Osteocyte (in vitro differentiated cells): ENCODE data around the gene MPDU1. TPM values are rescaled to one million over a fixed set of nuclear protein-coding genes. Genes with fewer than 3 reads are reported as not detected.

Source experiments
- DNase-seq: peaks from one replicate; pipeline ENCODE4 v3.0.0; 2021; ENCODE audit warnings: mixed read lengths; ENCODE audit not compliant: unreplicated experiment; ENCODE audit errors: extremely low spot score
- H3K27ac Mint-ChIP-seq: one replicate; pipeline ENCODE4 v1.8.0; 2021; ENCODE audit warnings: mild to moderate bottlenecking, mixed read lengths; ENCODE audit not compliant: unreplicated experiment
- H3K27me3 Mint-ChIP-seq: one replicate; pipeline ENCODE4 v1.8.0; 2021; ENCODE audit warnings: mixed read lengths; ENCODE audit not compliant: unreplicated experiment
- H3K36me3 Mint-ChIP-seq: one replicate; pipeline ENCODE4 v1.8.0; 2021; ENCODE audit warnings: mixed read lengths; ENCODE audit not compliant: unreplicated experiment
- H3K4me1 Mint-ChIP-seq: one replicate; pipeline ENCODE4 v1.8.0; 2021; ENCODE audit warnings: mixed read lengths; ENCODE audit not compliant: unreplicated experiment
- H3K4me3 Mint-ChIP-seq: one replicate; pipeline ENCODE4 v1.8.0; 2021; ENCODE audit warnings: mild to moderate bottlenecking, moderate library complexity, mixed read lengths; ENCODE audit not compliant: unreplicated experiment
- H3K9me3 Mint-ChIP-seq: one replicate; pipeline ENCODE4 v1.8.0; 2021; ENCODE audit warnings: mixed read lengths; ENCODE audit not compliant: unreplicated experiment
- total RNA-seq: library from RNA; stranded (reverse); gene quantifications from 2 replicates; pipeline ENCODE4 v1.2.1, GENCODE V29; 2021
- TF ChIP-seq, protein P1 (sequence below): fragments of 200-600 bp; sonication (generic); IDR thresholded peaks from 2 replicates; pipeline ENCODE4 v1.5.0; 2021; ENCODE audit warnings: antibody characterized with exemption, mild to moderate bottlenecking, moderate library complexity

MPDU1 gene
- total RNA-seq, 1 donor from 2014 or later = 42.2 TPM

DNA sequence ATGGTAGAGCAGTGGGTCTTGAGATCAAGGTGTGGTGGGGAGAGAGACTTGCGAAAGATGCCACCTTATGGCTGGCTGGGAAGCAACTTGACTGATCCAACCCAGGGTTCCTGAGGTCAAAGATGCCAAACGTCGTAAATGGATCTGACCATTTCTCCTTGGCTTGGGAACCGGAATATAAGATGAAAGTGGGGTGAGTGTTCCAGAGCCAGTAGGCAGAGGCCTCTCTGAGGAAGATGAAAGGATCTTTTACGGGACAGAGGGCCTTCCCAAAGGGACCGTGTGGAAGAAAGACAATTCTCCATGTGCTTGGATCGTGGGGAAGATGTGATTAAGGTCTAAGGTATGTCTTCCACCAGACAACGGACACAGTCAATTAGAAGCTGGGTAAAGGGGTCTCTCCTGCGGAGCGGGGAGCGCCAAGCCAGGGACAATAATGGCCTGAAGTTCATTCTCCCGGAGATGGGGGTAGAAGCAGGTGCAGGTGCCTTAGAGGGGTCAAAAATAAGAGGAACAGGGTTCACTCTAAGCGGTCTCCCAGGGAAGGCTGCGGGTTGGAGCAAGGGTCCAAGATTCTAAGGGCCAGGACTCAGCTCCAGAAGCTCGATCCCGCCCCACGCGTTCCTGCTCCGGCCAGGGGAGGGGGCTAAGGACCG lies 30.2 kb downstream of the MPDU1 start:
- Mint-ChIP-seq H3K27me3 (no peaks in the 10 kb centered on the region), H3K27ac (peak overlapping the region; percentile 83), H3K4me1 (peaks cover 42% of the 10 kb centered on the region), H3K9me3 (no peaks in the 10 kb centered on the region), H3K36me3 (peaks cover 11% of the 10 kb centered on the region), H3K4me3 (peak overlapping the region; percentile 82)
- TF ChIP-seq, protein P1, sequence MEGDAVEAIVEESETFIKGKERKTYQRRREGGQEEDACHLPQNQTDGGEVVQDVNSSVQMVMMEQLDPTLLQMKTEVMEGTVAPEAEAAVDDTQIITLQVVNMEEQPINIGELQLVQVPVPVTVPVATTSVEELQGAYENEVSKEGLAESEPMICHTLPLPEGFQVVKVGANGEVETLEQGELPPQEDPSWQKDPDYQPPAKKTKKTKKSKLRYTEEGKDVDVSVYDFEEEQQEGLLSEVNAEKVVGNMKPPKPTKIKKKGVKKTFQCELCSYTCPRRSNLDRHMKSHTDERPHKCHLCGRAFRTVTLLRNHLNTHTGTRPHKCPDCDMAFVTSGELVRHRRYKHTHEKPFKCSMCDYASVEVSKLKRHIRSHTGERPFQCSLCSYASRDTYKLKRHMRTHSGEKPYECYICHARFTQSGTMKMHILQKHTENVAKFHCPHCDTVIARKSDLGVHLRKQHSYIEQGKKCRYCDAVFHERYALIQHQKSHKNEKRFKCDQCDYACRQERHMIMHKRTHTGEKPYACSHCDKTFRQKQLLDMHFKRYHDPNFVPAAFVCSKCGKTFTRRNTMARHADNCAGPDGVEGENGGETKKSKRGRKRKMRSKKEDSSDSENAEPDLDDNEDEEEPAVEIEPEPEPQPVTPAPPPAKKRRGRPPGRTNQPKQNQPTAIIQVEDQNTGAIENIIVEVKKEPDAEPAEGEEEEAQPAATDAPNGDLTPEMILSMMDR = no peak
- DNase-seq = no peak

DNA sequence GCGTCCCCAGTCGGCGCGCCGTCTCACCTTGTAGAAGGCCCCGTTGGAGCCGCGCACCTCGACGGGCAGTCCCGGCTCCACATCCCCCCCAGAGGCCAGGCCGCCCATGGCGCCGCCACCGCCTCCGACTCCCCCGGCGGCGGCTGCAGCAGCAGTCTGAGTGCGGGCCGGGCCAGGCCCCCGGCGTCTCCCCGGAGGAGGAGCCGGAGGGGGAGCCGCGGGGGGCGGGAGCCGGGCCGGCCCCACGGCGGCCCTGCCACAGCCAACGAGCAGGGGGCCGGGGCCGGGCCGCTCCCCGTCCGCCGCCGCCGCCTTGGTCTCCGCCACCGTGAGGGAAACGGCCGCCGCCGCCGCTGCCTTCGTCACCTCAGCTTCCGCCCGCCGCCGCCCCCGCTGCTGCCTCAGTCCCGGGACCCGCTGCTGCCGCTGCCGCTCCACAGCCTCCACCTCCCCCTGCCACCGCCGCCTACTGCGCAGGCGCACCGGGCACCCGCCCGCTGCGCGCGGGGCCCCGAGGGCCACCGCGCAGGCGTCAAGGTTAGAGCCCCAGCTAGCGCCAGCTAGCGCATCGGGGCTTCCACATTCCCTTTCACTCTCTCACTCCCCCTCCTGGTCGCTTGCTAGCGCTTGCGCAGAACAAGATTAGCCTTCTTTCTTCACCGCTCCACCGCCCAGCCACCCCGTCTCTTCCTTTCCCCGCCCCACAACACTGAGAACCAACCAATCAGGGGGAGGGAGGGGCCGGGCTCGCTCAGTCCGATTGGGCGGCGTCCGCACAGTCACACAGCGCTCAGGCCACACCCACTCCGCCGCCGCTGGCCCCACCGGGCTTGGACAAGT lies 31.0 kb downstream of the MPDU1 start, which contains the start of gene FXR2:
TSS of gene FXR2 (minus strand) at position 473 of the 840 bp plus-strand sequence. CDS start at position 108, 365 bp downstream.
- Mint-ChIP-seq H3K27ac (peak within 1 kb of the TSS; percentile 92), H3K4me1 (peaks cover 38% of the 10 kb centered on the region), H3K9me3 (no peaks in the 10 kb centered on the region), H3K27me3 (no peaks in the 10 kb centered on the region), H3K4me3 (peak within 1 kb of the TSS; percentile 82), H3K36me3 (peaks cover 7% of the 10 kb centered on the region)
- DNase-seq = peak; percentile 100
- TF ChIP-seq, protein P1 = peak; percentile 62

DNA sequence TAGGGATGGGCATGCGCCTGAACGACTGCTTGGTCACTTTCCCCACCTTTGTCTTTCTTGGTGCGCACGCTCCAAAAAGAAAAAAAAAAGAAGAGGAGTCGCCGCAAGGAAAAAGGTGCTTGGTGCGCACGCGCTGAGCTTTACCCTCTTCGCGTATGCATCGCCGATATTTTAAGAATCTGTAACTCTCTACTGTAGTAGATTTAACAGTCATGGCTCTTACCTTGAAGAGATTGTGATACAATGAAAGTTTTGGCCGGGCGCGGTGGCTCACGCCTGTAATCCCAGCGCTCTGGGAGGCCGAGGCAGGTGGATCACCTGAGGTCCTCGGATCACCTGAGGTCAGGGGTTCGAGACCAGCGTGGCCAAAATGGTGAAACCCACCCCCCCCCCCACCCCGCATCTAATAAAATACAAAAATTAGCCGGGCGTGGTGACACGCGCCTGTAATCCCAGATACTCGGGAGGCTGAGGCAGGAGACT lies 31.7 kb downstream of the MPDU1 start:
- Mint-ChIP-seq H3K36me3 (peaks cover 7% of the 10 kb centered on the region), H3K4me3 (peak overlapping the region; percentile 75), H3K4me1 (peaks cover 38% of the 10 kb centered on the region), H3K27me3 (no peaks in the 10 kb centered on the region), H3K9me3 (no peaks in the 10 kb centered on the region), H3K27ac (peak overlapping the region; percentile 92)
- TF ChIP-seq, protein P1 = no peak
- no peak for DNase-seq

DNA sequence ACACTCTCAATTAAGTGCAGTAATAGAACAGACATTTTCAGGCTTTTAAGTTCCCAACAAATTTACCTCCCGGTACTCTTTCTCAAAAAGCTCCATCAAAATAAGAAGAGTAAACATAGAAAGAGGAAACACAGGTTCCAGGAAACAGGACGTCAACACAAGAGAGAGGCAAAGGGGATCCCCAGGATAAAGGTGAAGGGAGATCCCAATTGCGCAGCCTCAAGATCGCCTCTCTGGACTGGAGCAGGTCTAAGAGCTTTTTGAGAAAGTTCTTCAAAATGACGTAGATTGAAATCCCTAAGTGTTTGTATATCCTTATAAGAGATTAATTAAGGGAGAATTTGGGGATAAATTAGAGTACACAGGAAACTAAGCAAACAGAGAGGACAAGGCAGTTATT lies 35.0 kb downstream of the MPDU1 start:
- TF ChIP-seq, protein P1 = no peak
- no peaks in the 10 kb centered on the region for H3K36me3 Mint-ChIP-seq
- no peak overlapping the region for H3K27ac Mint-ChIP-seq
- H3K4me3 Mint-ChIP-seq = no peak overlapping the region
- DNase-seq = no peak
- H3K9me3 Mint-ChIP-seq = no peaks in the 10 kb centered on the region
- H3K4me1 Mint-ChIP-seq = peaks cover 6% of the 10 kb centered on the region
- no peaks in the 10 kb centered on the region for H3K27me3 Mint-ChIP-seq

DNA sequence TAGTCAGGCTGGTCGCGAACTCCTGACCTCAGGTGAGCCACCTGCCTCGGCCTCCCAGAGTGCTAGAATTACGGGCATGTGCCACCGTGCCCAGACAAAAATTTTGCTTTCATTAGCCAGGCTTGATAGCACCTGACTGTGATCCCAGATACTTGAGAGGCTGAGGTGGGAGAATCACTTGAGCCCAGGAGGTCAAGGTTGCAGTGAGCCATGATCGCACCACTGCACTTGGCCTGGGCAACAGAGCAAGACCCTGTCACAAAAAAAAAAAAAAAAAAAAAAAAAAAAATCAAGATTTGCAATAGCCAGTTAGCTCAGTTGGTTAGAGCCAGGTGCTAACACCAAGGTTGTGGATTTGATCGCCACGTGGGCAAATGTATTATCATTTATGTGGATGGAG lies 37.2 kb downstream of the MPDU1 start:
- Mint-ChIP-seq H3K4me3 (no peak overlapping the region), H3K4me1 (no peaks in the 10 kb centered on the region), H3K27ac (no peak overlapping the region), H3K9me3 (no peaks in the 10 kb centered on the region), H3K27me3 (no peaks in the 10 kb centered on the region), H3K36me3 (peaks cover 2% of the 10 kb centered on the region)
- no peak for DNase-seq
- TF ChIP-seq, protein P1 = no peak
